Measurements from ENCODE around the gene PTRH2. TPM values are rescaled to one million over a fixed set of nuclear protein-coding genes. Genes with fewer than 3 reads are reported as not detected.
"Not testable (repeated sequence)": the region's sequence is repeated elsewhere in the genome, so short reads cannot be mapped to it uniquely, and the experiment has no call there.

PTRH2 gene
- total RNA-seq, 1 experiment from 2014 or later, result 32.6 TPM

DNA sequence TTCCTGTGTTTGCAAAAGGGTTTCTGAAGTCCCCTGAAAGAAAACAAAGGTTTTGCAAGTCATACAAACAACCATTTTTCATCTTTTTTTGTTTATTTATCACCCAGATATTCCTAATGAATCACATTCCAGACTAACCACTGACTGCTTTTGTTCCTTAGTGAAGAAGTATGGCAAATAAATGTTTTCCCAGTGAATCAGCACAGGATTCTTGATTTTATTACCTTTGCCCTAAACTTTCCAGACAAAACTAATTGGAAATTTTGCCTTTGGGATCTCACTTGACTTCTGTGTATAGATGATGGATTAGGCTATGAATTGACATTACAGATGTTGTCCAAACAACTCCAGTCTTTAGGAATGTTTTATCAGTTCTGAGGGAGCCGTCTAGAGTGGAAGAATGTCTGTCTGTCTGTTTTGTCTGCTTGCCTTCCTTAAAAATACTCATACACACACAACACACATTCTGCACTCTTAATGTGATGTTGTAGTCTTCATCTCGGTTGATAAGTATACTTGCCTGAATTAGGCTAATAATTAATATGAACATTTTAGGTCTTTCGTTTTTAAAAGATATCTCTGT lies 49.1 kb upstream of the PTRH2 start (continued):
- no peak for TF ChIP-seq IRF2 (CRISPR knock-in tag; IDR thresholded peaks at IDR 0.05; ENCODE audit: borderline replicate concordance, low read depth)

DNA sequence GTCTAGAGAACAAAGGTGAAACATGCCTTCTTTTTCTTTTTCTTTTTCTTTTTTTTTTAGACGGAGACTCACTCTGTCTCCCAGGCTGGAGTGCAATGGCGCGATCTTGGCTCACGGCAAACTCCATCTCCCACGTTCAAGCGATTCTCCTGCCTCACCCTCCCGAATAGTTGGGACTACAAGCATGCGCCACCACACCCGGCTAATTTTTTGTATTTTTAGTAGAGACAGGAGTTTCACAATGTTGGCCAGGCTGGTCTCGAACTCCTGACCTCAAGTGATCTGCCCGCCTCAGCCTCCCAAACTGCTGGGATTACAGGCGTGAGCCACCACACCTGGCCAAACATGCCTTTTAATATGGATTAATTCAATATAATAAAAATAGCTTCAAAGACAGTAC lies 47.8 kb upstream of the PTRH2 start:
- not testable (repeated sequence) for H3K27ac Mint-ChIP-seq; DNase-seq (ENCODE audit: low spot score); H3K9me3 Mint-ChIP-seq; ATAC-seq; H3K27me3 Mint-ChIP-seq (ENCODE audit: low read depth); H3K4me3 Mint-ChIP-seq; H3K4me1 Mint-ChIP-seq
- ChIA-PET POLR2A (interaction anchor here (0.6 to 0.7 kb wide), 2 partner anchors 96 to 294 kb away, joined by 3 to 5 read pairs; no protein-coding TSS in a partner anchor), CTCF (interaction anchor here (1.1 to 4.5 kb wide), 4 partner anchors 84 to 282 kb away, joined by 4 to 24 read pairs (median 5); no protein-coding TSS in a partner anchor)
- peaks cover 13% of the 10 kb centered on the region for H3K36me3 Mint-ChIP-seq

DNA sequence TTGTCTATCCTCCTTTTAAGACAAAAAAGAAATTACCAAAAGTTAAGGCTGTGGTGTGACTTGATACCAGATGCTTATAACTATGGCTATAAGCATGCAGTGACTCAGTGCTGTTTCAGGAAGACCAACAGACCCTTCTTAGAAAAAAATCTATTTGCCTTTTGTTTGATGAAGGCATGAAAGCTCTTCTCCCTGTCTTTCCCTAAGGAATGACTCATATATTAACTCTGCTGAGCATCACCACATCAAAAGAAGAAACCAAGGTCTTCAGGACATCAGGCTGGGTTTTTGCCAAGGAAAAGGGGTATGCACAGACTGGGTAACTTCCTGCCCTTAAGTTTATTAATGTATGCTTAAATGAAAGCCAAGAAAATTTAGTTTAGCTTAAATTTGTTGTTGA lies 47.3 kb upstream of the PTRH2 start:
- Mint-ChIP-seq H3K36me3 (peaks cover 9% of the 10 kb centered on the region), H3K9me3 (peaks cover 4% of the 10 kb centered on the region), H3K27me3 (ENCODE audit: low read depth) (no peaks in the 10 kb centered on the region), H3K4me3 (no peak overlapping the region), H3K4me1 (peaks cover 3% of the 10 kb centered on the region), H3K27ac (peak overlapping the region; percentile 87)
- no peak for TF ChIP-seq TEAD1 (CRISPR knock-in tag; IDR thresholded peaks at IDR 0.05)
- TF ChIP-seq, protein P1, sequence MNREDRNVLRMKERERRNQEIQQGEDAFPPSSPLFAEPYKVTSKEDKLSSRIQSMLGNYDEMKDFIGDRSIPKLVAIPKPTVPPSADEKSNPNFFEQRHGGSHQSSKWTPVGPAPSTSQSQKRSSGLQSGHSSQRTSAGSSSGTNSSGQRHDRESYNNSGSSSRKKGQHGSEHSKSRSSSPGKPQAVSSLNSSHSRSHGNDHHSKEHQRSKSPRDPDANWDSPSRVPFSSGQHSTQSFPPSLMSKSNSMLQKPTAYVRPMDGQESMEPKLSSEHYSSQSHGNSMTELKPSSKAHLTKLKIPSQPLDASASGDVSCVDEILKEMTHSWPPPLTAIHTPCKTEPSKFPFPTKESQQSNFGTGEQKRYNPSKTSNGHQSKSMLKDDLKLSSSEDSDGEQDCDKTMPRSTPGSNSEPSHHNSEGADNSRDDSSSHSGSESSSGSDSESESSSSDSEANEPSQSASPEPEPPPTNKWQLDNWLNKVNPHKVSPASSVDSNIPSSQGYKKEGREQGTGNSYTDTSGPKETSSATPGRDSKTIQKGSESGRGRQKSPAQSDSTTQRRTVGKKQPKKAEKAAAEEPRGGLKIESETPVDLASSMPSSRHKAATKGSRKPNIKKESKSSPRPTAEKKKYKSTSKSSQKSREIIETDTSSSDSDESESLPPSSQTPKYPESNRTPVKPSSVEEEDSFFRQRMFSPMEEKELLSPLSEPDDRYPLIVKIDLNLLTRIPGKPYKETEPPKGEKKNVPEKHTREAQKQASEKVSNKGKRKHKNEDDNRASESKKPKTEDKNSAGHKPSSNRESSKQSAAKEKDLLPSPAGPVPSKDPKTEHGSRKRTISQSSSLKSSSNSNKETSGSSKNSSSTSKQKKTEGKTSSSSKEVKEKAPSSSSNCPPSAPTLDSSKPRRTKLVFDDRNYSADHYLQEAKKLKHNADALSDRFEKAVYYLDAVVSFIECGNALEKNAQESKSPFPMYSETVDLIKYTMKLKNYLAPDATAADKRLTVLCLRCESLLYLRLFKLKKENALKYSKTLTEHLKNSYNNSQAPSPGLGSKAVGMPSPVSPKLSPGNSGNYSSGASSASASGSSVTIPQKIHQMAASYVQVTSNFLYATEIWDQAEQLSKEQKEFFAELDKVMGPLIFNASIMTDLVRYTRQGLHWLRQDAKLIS (CRISPR knock-in tag; IDR thresholded peaks at IDR 0.05; ENCODE audit: borderline replicate concordance), result no peak
- peak; percentile 74 for TF ChIP-seq GABPB1 (CRISPR knock-in tag; IDR thresholded peaks at IDR 0.05)
- no peak for ATAC-seq
- POLR2A ChIA-PET, result interaction anchor here (0.6 to 0.7 kb wide), 2 partner anchors 96 to 295 kb away, joined by 3 to 5 read pairs; no protein-coding TSS in a partner anchor
- CTCF ChIA-PET, result interaction anchor here (1.1 to 4.5 kb wide), 8 partner anchors 8 to 282 kb away, joined by 4 to 24 read pairs (median 5); no protein-coding TSS in a partner anchor
- DNase-seq (ENCODE audit: low spot score), result no peak

DNA sequence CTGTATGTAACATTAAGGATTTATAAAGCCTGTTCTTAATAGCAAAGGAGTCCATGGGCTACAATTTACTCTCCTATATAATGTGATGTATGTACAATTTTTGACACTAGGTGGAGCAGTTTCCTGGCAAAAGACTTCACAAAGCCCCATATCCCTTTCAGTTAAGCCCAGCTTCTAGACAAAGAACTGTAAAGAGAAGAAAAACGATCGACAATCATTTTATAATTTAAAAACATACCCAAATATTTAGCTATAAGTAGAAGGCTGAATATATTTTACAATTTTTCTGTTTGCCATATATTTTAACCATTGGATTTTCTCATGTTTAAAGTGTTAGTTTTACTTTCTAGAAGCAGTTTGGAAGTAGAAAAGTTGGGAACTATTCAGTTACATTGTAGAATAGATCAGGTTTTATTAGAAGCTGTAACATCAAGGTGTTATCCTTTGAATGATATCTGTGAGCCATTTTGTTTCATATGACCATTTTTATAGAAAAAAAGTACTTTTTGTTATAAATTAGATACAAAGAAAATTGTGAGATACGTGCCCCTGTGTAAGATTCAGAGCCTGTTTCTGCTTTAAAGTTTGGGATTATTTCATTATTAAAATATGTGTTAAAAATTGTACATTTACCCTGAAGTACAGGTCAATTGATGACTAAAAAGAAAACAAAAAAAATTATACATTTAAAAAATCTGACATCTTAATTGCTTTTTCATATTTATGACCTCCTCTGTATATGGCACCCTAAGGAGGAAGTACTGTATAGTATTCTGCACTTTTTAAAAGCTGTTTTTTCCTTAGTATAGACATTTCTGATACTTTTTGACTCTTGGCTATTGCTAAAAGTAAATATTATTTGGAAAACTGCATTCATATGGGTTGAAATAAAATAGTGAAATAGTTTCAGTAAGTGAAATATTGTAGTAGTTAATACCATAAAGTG lies 46.6 kb upstream of the PTRH2 start:
- H3K4me1 Mint-ChIP-seq, result peaks cover 3% of the 10 kb centered on the region
- TF ChIP-seq, protein P2, sequence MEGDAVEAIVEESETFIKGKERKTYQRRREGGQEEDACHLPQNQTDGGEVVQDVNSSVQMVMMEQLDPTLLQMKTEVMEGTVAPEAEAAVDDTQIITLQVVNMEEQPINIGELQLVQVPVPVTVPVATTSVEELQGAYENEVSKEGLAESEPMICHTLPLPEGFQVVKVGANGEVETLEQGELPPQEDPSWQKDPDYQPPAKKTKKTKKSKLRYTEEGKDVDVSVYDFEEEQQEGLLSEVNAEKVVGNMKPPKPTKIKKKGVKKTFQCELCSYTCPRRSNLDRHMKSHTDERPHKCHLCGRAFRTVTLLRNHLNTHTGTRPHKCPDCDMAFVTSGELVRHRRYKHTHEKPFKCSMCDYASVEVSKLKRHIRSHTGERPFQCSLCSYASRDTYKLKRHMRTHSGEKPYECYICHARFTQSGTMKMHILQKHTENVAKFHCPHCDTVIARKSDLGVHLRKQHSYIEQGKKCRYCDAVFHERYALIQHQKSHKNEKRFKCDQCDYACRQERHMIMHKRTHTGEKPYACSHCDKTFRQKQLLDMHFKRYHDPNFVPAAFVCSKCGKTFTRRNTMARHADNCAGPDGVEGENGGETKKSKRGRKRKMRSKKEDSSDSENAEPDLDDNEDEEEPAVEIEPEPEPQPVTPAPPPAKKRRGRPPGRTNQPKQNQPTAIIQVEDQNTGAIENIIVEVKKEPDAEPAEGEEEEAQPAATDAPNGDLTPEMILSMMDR (IDR thresholded peaks at IDR 0.05), result peak; percentile 69
- no peak for TF ChIP-seq NFE2L1 (CRISPR knock-in tag; IDR thresholded peaks at IDR 0.05)

DNA sequence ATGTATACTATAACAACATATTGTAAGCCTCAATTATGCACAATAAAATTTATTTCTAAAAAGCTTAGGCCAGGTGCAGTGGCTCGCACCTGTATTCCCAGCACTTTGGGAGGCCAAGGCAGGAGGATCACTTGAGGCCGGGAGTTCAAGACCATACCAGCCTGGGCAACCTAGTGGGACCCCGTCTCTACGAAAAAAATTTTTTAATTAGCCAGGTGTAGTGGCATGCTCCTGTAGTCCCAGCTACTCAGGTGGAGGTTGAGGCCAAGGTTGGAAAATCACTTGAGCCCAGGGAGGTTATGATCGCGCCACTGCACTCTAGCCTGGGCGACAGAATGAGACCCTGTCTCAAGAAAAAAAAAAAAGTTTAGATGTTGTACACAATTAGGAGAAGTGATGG lies 45.7 kb upstream of the PTRH2 start:
- no peaks in the 10 kb centered on the region for H3K27me3 Mint-ChIP-seq (ENCODE audit: low read depth)
- no peak for ATAC-seq
- 0 out of 2 replicates have a peak, but pooled peaks have one; percentile 36 for TF ChIP-seq GTF2I (CRISPR knock-in tag; conservative IDR thresholded peaks at IDR 0.05)
- TF ChIP-seq, protein P3, sequence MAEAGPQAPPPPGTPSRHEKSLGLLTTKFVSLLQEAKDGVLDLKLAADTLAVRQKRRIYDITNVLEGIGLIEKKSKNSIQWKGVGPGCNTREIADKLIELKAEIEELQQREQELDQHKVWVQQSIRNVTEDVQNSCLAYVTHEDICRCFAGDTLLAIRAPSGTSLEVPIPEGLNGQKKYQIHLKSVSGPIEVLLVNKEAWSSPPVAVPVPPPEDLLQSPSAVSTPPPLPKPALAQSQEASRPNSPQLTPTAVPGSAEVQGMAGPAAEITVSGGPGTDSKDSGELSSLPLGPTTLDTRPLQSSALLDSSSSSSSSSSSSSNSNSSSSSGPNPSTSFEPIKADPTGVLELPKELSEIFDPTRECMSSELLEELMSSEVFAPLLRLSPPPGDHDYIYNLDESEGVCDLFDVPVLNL (CRISPR knock-in tag; IDR thresholded peaks at IDR 0.05; ENCODE audit: borderline replicate concordance, low read depth), result no peak
- no peak for DNase-seq (ENCODE audit: low spot score)
- ChIA-PET CTCF (interaction anchor here (0.6 to 4.5 kb wide), 14 partner anchors 10 to 253 kb away, joined by 3 to 24 read pairs (median 4); partner anchors contain the start of gene RNFT1), POLR2A (no interaction called here)
- H3K9me3 Mint-ChIP-seq, result no peaks in the 10 kb centered on the region
- peaks cover 3% of the 10 kb centered on the region for H3K4me1 Mint-ChIP-seq
- H3K27ac Mint-ChIP-seq, result no peak overlapping the region
- H3K36me3 Mint-ChIP-seq, result no peaks in the 10 kb centered on the region; the same call in 1 of the 2 replicates
- no peak overlapping the region for H3K4me3 Mint-ChIP-seq

More for the DNA sequence above, 46.6 kb upstream of the PTRH2 start:
- ATAC-seq (peak; percentile 90), DNase-seq (ENCODE audit: low spot score) (no peak)
- ChIA-PET POLR2A (interaction anchor here (0.7 to 0.8 kb wide), 2 partner anchors 84 to 97 kb away, joined by 3 to 6 read pairs; no protein-coding TSS in a partner anchor), CTCF (interaction anchor here (0.6 to 4.5 kb wide), 19 partner anchors 9 to 283 kb away, joined by 3 to 24 read pairs (median 4); partner anchors contain the start of genes PTRH2, RNFT1 and VMP1)
- Mint-ChIP-seq H3K9me3 (no peaks in the 10 kb centered on the region), H3K36me3 (peaks cover 6% of the 10 kb centered on the region), H3K4me3 (no peak overlapping the region), H3K27me3 (ENCODE audit: low read depth) (no peaks in the 10 kb centered on the region), H3K27ac (no peak overlapping the region)

Data from WTC11 (cell line).